ENCODE data around the gene HOXA10.

HOXA10 gene

GRCh38 chr7:27173956-27174873 lies at the start of gene HOXA10:
Gene HOXA10, minus strand, starts transcription at chr7:27174320. Its CDS starts 14 bp downstream, at chr7:27174306.
- DNase-seq (ENCODE audit: low read depth), result peak; percentile 58

DNA sequence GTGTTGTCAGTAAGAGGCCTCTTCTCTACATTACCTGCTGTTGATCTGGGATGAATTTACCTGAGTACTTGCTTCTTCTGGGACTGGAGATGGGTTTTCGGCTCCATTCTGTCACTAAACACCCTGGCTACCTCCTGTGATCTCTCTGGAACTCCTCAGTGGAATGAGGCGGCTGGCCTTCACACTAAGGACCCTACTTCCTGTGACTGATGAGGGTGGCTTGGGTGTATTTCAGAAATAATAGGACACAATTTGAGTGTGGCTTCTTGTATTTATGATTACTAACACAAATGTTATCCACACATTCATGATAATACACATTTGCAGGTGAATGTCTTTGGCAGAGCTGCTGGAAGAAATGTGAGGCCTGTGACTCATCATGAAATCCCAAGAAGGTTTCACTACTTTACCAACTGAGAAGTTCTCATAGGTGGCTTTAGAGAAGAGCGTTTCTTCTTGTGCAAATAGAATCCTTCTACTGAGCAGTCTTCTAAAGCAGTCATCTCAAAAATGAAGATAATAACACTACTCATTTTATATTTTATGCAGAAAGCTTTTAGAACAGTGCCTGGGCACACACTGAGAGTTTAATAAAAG lies 47.2 kb upstream of the HOXA10 start:
- no peak for DNase-seq (ENCODE audit: low read depth)

DNA sequence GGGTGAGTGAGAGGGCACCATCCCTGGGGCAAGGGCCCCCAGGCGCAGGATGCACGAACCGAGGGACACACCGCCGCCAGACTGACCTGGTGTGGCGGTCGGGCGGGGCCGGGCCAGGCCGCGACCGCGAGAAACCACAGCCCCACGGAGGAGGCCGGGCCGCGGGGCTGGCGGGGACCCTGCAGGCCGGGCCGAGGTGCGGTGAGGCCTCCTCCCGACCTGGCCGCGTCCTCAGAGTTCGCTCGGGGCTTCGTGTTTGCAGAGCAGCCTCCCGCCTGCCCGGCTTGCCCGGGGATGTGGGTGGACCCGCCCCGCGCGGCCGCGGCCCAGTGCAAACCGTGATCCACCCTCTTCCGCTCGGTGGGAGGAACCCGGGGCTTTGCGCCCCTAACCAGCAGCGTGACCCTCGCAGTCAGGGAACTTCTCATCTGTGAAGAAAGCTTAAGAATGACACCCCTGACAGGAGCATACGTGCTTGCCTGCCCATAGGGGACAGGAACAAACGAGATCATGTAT lies 46.4 kb upstream of the HOXA10 start:
- no peak for DNase-seq (ENCODE audit: low read depth)

DNA sequence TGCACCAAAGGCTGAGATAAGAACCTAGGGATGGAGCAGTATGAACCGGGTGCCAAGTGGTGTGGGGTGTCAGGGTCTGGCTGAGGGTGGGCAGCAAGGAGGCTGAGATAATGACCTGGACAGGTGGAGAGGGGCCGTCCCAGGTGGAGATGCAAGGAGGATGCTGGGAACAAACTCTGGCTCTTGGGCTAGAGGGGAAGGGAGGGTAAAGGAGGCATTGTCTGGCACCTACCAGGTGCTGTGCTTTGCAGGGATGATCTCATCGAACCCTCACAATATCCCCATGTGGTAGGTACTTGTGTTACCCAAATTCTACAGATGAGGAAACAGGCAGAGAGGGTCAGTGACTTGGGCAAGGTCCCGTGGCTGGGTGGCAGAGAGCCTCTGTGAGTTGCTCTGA lies 45.7 kb upstream of the HOXA10 start:
- no peak for DNase-seq (ENCODE audit: low read depth)

- no peak for DNase-seq (ENCODE audit: low read depth)
Observed at GRCh38 chr7:27217951-27218350, 43.8 kb upstream of the HOXA10 start.

DNA sequence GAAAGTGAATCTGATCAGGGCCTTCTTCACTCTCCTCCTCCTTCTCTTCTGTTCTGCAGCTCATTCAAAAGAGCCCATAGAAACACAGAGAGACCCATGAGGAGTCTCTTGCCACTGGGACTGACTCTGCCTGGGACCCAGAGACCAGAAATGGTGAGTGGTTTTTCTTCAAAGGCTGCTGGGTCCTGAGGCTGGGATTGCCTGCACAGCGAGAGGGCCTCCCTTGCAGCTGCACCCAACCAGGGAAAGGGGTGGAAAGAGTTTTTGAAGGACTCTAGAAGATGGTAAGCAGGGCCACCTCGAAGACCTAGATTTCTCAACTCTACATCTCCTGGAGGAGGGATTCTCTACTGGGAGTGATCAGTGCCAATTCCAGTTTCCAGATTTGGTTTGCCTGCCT lies 41.2 kb upstream of the HOXA10 start:
- DNase-seq (ENCODE audit: low read depth), result no peak

DNA sequence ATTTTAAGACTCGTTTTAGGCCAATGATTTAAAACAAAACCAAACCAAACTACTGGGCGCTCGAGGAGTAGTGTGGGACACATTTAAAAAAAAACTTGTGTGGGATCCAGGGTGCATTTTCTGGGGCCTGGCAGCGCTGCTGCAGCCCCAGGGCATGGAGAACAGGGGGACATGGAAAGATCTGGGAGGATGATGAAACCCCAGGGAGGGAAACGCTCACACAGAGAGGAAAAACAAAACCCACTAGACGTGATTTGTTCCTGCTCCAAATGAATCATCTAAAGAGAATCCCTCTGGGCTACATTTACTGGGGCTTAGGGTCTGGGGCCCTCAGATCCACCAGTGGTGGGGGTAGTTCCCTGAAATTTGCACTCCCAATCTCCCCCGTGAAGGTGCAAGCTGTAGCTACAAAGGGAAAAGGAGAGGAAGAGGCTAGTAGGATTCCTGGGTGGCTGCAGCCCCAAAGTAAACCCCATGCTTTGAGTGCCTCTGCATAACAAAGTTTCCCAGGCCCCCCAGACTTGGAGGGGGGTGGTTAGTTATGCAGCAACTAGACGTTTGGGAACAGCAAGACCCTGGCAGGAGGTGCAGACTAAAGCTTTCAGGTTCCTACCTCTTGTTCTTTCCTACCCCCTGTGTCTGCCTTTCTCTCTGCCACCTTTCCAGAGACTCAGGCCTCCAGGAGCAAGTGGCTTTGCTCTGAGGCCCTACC lies 40.3 kb upstream of the HOXA10 start:
- DNase-seq (ENCODE audit: low read depth), result no peak

DNA sequence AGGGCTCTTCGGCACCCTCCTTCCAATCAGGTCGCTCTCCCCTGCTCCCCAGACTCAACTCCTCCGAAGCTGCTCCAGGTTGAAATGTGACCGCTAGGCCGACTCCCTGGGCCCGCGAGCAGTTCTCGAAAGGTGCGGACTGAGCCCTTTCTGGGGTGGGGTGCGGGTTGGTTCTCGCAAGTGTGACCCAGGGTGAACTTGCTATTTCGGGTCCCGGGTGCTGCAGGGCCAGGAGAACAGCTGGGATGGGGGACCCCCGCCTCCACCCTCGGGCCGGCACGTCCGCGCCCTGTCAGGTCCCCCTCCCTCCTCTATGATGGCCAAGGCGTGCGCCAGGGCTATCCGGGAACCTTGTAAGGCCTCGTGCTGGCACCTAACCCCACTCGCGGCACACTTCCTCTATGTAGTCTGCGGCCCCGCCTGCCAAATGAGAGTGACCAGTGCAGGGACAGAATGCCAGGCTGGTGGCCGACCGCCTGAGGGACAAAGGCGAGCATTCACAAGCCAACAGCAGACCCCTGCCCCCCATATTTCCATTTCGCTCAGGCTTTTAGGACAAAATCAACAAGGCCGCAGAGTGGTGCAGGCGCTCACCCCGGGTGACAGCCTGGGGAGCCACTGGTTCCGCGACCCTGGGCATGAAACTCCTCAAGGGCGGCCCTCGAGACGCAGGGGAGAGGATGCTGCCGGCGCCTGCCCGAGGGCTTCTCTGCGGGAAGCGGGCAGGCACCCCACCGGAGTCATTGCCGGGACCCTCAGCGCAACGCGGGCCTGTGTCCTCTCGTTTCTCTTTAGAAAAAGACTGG lies 39.5 kb upstream of the HOXA10 start:
- DNase-seq (ENCODE audit: low read depth), result no peak

GRCh38 chr7:27212497-27213432 lies 38.6 kb upstream of the HOXA10 start:
- DNase-seq (ENCODE audit: low read depth), result no peak

GRCh38 chr7:27211764-27212204 lies 37.7 kb upstream of the HOXA10 start:
- no peak for DNase-seq (ENCODE audit: low read depth)

- no peak for DNase-seq (ENCODE audit: low read depth)
Observed at GRCh38 chr7:27211084-27211446, 36.9 kb upstream of the HOXA10 start.

DNA sequence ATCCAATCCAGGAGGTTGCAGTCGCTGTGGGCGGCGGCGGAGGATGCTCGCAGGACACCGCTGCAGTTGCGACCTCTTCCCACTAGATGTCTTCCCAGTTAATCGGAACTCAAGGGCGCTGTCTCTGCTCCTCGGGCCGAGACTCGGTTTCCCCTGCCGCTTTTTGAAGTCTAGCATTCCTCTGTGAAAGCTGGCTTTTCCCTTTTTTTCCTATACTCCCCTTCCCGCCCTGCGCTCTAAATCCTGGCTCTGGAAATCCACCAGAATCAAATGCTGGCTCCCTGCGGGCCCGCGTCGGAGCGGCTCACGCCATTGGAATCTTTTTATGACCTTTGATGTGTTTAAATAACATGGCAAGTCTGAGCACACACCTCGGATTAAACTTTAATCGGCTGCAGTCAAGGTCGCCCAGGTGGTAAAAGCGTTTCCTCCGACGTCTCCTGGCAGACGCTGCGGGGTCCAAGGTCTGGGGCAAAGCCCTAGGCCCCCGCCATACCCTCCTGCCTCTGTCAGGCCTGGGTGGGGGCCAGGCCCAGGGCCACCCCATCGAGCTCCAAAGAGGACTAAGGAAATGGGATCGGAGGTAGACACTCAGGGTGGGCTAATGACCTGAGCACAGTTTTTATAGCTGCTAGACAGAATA lies 36.4 kb upstream of the HOXA10 start:
- DNase-seq (ENCODE audit: low read depth), result no peak

DNA sequence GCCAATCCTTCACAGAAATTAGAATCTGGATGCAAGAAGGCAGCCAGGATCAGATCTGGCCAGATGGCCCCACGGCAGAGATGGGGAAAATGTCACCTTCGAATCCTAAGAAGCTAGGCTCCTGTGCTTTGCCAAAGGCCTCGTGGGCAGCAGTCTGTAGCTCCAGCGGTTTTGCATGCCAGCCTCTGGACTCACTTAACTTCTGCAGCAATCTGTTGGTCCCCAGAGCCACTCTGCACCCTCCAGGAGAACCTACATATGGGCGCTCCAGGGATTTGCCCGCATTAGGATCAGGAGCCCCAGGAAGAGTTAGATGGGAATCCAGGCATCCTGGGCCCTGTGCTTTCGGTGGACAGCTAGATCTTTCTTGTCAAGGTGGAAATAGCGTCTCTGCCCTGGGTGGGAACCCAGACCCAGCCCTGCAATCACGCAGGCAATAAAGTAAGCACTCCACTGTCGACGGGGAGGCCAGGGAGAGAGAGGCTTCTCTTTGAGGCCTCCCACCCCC lies 35.9 kb upstream of the HOXA10 start:
- no peak for DNase-seq (ENCODE audit: low read depth)

DNA sequence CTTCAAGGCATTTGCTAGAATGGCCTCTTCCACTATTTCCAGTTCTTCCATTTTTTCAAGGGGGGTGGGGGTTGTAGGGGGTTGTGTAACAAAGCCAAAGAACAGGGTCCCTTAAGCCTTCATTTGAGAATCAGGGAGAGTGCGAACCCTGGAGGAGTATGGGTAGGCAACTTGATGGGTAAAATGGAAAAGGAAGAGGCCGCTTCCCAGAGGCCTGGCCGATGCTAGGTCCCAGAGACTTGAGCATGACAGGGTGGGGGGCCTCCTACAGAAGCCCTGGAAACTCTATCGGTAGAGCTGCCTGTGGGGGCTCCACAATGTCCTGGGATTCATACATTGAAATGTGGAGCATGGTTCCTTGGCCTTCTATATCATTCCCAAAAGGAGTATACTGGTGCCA lies 34.9 kb upstream of the HOXA10 start:
- DNase-seq (ENCODE audit: low read depth), result no peak

GRCh38 chr7:27207348-27207985 lies 33.3 kb upstream of the HOXA10 start:
- DNase-seq (ENCODE audit: low read depth), result no peak

DNA sequence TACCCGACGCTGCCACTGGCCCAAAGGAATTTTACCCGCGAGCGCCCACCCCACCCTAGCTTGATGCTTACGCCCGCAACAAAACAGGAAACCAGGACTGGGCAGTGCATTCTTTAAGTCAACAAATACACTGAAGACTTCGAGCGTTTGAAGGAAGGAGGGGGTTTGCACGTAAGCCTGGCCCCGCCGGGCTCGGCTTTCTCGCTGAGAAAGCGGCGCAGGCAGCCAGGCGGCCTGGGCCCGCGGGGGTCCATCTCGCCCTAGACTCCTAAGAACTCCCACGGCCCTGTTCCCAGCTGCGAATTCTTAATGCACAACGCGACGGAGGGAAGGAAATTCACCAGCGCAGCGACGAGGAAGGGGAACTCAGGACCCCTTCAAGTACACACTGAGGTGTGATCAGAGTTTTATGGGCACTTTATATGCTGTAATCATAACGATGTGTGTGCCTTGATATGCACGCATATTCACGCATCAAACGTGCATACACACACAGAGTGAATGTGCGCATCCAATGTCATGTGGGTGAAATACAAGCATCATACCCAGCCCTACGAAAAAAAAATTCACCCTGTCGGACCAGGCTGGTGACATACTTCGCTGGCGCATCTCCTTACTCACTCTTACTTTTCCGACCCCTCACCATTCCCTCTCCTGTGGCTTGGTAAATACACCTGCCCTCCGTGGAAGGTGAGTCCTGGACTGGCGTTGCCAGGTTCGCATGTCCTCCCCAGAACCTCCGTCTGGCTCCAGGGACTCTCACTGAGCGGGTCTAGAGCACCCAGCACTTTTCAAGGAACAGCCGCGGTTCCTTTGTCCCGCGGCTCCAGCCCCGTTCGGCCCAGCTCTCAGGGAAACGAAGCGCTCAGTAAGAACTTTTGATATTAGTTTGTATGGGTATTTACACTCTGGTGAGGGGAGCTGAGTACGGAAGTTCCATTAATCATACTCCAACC lies 31.5 kb upstream of the HOXA10 start:
- DNase-seq (ENCODE audit: low read depth), result no peak

DNA sequence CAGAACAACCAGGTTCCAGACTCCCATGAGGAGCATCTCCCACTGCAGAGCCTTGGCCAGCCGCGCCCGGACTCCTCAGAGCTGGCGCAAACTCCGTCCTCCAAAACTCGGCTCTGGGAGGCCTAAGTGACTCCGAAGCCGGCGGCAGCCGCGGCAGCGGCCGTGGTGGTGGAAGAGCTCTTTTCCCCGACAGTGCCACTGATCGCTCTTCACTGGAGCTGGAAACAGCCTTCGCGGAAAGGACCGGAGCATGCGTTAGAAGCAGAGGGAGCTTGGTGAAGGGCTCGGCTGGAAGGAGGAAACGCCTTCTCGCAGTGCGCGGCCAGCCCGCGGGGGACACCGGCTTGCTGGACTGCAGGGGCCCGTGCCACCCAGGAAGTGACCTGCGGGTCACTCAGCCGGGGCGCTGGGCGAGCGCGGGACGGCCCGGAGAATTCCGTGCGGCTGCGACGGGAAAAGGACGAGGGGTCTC lies 30.8 kb upstream of the HOXA10 start:
- no peak for DNase-seq (ENCODE audit: low read depth)

DNA sequence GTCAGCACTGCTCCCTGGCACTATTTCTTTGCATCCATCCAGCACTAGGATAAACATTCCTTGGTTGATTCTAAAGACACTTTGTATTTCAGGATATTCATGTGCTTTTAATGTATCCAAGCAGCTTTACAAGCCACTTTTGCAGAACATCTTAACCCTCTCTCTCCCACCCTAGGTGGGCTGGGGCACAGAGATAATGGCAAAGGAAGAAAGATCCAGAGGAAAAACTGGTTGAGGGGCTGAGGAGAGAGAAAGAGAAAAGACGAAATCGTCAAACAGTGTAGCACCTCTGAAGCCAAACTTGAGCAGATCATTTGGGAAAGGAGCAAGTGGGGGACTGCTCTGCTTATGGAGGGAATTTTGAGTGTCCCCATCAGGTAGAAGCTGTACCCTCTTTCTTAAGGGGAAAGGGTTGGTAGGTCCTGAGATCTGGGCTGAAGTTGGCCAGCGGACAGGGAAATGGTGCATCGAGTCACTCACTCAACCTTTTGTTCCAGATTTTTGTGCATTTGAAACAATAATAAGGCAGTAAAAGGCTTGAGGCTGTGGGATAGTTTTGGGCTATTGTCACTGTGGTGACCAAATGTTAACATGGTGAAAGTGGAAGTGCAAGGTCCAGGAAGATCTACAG lies 30.0 kb upstream of the HOXA10 start:
- DNase-seq (ENCODE audit: low read depth), result no peak

All from GM04504 (cell line).